Epithelial cell of esophagus (primary cell): ENCODE results near the gene IFNAR1.
A peak's percentile ranks its signal among the peaks of the same experiment; 100 is the strongest.
"Not testable (repeated sequence)": the region's sequence is repeated elsewhere in the genome, so short reads cannot be mapped to it uniquely, and the experiment has no call there.

Experiments
- DNase-seq: peaks from one replicate; pipeline ENCODE4 v3.0.0; 2010; ENCODE audit warnings: low read depth
- H3K4me3 ChIP-seq: 2 replicates; pipeline ENCODE4 v1.5.1; 2011; ENCODE audit warnings: mild to moderate bottlenecking, low read length, control low read depth
- TF ChIP-seq, protein P1 (sequence below): IDR thresholded peaks from 2 replicates; pipeline ENCODE4 v1.5.1; 2011; ENCODE audit warnings: low read depth, mild to moderate bottlenecking, low read length, control low read depth, inconsistent platforms; ENCODE audit not compliant: insufficient read depth; ENCODE audit errors: missing control alignments

IFNAR1 gene

DNA sequence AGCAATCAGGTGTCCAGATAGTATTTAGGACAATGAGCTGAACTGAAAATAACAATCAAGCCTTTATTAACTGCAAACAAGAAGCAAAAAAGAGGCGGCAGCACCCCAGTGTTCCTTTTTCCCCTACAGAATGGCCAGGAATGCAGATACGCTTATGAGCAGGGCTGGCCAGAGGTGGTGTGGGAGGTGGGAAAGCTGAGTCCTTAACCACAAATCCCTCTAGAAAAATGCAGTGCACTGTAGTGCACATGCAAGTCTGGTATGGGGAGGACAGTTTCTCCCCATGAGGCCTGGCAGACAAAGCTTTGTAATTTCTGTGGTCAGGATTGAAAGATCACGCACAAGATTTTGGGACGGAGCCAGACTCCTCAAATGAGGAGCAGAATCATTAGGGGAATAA, 10.7 kb upstream of the IFNAR1 start:
- TF ChIP-seq, protein P1, sequence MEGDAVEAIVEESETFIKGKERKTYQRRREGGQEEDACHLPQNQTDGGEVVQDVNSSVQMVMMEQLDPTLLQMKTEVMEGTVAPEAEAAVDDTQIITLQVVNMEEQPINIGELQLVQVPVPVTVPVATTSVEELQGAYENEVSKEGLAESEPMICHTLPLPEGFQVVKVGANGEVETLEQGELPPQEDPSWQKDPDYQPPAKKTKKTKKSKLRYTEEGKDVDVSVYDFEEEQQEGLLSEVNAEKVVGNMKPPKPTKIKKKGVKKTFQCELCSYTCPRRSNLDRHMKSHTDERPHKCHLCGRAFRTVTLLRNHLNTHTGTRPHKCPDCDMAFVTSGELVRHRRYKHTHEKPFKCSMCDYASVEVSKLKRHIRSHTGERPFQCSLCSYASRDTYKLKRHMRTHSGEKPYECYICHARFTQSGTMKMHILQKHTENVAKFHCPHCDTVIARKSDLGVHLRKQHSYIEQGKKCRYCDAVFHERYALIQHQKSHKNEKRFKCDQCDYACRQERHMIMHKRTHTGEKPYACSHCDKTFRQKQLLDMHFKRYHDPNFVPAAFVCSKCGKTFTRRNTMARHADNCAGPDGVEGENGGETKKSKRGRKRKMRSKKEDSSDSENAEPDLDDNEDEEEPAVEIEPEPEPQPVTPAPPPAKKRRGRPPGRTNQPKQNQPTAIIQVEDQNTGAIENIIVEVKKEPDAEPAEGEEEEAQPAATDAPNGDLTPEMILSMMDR: no peak
- no peak overlapping the region for H3K4me3 ChIP-seq
- no peak for DNase-seq

DNA sequence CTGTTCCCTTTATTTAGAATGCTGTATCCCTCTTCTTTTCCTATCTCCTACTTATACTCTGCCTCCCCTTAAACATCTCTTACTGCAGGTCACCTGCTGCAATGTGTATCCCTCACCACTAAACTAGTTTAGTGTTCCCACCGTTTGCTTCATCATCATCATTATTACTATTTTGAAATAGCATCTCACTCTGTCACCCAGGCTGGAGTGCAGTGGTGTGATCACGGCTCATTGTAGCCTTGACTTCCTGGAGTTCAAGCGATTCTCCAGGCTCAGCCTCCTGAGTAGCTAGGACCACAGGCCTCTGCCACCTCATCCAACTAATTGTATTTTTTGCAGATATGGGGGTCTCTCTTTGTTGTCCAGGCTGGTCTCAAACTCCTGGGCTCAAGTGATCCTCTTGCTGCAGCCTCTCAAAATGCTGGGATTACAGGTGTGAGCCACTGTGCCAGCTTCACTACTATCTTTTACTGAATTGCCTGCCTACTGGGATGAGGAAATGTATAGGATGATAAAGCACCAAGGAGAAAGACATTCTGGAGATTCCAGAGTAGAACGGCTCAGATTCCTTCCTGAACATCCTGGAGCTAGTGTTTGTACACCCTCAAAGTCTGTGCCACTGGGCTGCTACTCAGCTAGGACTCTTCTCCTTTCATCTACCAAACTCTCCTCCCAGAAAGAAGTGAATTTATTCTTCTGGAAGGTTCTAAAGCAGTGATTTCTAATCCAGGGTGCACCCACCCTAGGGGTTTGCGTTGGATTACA, 8.6 kb upstream of the IFNAR1 start:
- no peak for DNase-seq
- TF ChIP-seq, protein P1: no peak
- no peak overlapping the region for H3K4me3 ChIP-seq

DNA sequence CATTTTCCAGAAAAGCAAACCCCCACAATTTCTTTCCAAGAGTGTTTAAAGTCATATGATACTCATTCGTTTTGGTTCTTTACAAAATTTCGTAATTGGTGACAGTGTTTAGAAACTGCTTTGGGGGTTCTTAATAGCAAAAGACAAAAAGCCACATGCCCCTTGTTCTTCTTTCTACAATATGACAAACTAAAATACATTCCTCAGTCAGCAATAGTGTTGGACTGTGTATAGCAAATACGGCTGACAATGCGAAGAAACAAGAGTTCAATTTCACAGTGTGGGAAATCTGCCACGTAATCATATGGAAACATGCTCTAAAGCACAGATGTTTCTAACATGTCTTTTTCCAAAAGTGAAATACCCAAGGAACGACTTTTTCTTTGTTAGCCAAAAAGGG, 7.6 kb upstream of the IFNAR1 start:
- TF ChIP-seq, protein P1: no peak
- no peak for DNase-seq

DNA sequence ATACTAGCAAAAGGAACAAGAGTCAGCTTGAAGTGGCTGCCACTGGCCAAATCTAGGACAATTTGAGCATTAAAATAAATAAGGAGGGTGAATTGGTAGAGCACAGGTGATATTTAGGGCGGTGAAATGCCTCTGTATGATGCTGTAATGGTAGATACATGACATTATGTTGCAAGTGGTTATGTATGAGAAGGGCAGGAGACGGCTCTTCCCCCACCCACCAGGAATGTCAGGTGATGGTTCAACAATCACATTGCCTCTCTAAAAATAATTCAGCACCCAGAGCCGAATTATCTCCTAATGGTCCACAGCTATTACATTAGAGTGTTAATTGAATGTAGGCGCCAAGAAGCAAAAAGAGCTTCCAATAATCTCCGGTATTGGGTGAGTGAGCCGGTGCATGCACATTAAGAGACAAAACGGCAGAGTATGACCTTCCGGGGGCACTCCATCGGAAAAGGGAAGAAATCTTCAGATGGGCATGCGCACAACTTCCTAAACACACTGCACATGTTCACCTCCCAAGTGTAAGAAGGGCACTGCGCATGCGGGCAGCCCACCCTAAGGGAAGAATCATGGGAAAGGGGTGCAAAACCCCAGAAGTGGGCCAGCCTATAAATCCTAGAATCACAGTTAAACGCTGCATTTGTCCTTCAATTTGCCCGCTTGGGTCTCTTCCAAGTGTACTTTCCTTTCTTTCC, 6.8 kb upstream of the IFNAR1 start:
- no peak overlapping the region for H3K4me3 ChIP-seq
- TF ChIP-seq, protein P1: no peak
- DNase-seq: no peak

More for the DNA sequence above, 7.6 kb upstream of the IFNAR1 start:
- no peak overlapping the region for H3K4me3 ChIP-seq

DNA sequence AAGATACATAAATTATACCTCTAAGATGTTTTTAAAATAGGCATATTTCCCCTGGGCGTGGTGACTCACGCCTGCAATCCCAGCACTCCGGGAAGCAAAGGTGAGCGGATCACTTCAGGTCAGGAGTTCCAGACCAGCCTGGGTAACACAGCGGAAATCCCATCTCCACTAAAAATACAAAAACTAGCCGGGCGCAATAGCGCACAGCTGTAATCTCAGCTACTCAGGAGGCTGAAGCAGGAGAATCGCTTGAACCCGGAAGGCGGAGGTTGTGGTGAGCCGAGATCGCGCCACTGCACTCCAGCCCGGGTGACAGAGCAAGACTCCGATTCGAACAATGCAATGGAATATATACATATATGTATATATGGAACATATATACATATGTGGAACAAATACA, 3.8 kb upstream of the IFNAR1 start:
- DNase-seq, H3K4me3 ChIP-seq: not testable (repeated sequence)

DNA sequence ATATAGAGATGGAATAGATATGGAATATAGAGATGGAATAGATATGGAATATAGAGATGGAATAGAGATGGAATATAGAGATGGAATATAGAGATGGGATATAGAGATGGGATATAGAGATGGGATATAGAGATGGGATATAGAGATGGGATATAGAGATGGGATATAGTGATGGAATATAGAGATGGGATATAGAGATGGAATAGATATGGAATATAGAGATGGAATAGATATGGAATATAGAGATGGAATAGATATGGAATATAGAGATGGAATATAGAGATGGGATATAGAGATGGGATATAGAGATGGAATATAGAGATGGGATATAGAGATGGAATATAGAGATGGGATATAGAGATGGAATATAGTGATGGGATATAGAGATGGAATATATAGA, 1.2 kb upstream of the IFNAR1 start:
- not testable (repeated sequence) for DNase-seq
- H3K4me3 ChIP-seq: peak overlapping the region; percentile 93

DNA sequence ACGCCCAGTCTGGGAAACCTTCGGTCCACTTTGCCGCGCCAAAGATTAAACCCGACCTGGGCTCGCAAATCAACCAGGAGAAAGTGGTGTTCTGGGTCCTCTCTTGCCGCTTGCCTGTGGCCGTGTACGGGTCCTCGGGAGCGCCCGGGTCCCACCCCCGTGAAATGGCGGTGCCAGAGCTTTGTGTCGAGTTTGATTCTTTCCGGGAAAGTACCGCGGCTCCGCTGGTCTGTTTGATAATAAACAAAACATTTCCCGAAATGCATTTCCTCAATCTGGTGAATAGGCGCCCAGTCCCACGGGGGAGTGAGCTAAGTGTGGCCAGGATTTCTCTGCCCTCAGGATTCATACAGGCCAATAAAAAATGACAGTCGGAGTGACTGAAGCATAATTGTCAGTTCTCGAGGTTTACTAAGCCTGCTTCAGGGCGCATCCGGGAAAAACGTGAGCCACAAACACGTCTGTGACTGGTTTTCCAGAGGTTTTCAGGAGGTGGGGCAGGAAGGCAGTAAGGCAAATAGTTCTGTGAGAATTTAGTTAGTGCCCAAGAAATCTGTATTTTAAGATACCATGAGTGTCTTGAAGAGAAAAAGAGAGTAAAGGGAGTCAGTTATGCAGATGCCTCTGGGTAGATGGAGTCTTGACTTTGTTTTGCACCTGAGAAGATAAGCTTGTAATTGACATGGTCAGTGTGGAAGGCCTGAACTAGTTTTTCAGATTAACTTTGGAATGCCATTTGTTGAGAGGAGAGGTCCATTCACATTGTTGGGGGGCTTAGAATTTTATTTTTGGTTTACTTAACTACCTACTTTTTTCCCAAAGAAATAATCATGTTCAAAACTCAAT, 675 bp downstream of the IFNAR1 start:
- TF ChIP-seq, protein P1: no peak
- peak overlapping the region; percentile 93 for H3K4me3 ChIP-seq
- peak; percentile 76 for DNase-seq

DNA sequence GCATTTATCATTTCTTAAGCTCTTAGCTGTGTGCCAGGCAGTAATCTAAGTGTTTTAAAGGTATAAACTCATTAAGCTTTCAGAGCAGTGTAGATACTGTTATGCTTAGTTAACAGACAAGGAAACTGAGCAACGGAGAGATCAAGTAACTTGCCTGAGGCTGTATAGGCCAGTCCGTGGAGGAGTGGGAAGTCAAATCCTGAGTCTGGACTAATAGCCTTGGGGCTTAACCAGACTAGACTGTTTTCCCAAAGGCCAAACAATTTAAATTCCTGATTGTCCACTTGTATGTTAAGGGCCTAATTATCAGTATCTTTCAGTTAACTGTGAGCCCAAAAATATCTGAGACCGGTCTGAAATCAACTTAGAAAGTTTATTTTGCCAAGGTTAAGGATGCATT, 2.6 kb downstream of the IFNAR1 start:
- DNase-seq: no peak
- TF ChIP-seq, protein P1: no peak
- H3K4me3 ChIP-seq: no peak overlapping the region
